Measurements from ENCODE around the gene ELOVL2. TPM values are rescaled to one million over a fixed set of nuclear protein-coding genes. Genes with fewer than 3 reads are reported as not detected.

Gene ELOVL2
- total and polyA plus RNA-seq, 7 donors: 0.34 to 0.93 (median 0.57) TPM

GRCh38 chr6:11042750-11043377 lies 1.2 kb downstream of the ELOVL2 start:
- Histone ChIP-seq H3K4me1 (no peaks in the 10 kb centered on the region), H3K4me3 (no peak overlapping the region), H3K27me3 (ENCODE audit: insufficient read depth in 3 of 3, low read length in 2 of 3) (peaks cover 8 to 90% (median 13%) of the 10 kb centered on the region in 3 donors), H3K9me3 (no peaks in the 10 kb centered on the region), H3K27ac (no peak overlapping the region), H3K36me3 (ENCODE audit: insufficient read depth in 1 of 2, low read depth in 1 of 2) (no peaks in the 10 kb centered on the region)
- 23 to 28% (median 23%) methylated on average over 10 of the region's 10 CpGs for WGBS, 3 donors
- ATAC-seq: no peak
- DNase-seq: no peak
- no peak for TF ChIP-seq CTCF (IDR thresholded peaks at IDR 0.05)
- intact Hi-C loops (cut with DNase I): no loop called here

- Histone ChIP-seq H3K9me3 (no peaks in the 10 kb centered on the region), H3K36me3 (ENCODE audit: insufficient read depth in 1 of 2, low read depth in 1 of 2) (no peaks in the 10 kb centered on the region), H3K4me3 (no peak overlapping the region), H3K4me1 (no peaks in the 10 kb centered on the region), H3K27ac (no peak overlapping the region), H3K27me3 (ENCODE audit: insufficient read depth in 3 of 3, low read length in 2 of 3) (peaks cover 4 to 89% (median 13%) of the 10 kb centered on the region in 3 donors)
- intact Hi-C loops (cut with DNase I): no loop called here
- ATAC-seq (no peak), DNase-seq (no peak)
- WGBS, 3 donors: 45 to 58% (median 54%) methylated on average over 10 of the region's 10 CpGs
- no peak for TF ChIP-seq CTCF (IDR thresholded peaks at IDR 0.05)
These were observed 1.9 kb downstream of the ELOVL2 start for GRCh38 chr6:11042025-11042749.

- WGBS, 3 donors: 60 to 66% (median 64%) methylated on average over 3 of the region's 3 CpGs
- no peaks in the 10 kb centered on the region for H3K9me3 ChIP-seq
- H3K27ac ChIP-seq: no peak overlapping the region
- H3K4me3 ChIP-seq: no peak overlapping the region
- TF ChIP-seq CTCF (IDR thresholded peaks at IDR 0.05): no peak
- peaks cover 0 to 69% (median 16%) of the 10 kb centered on the region in 3 donors for H3K27me3 ChIP-seq (ENCODE audit: insufficient read depth in 3 of 3, low read length in 2 of 3)
- intact Hi-C loops (cut with DNase I): no loop called here
- H3K4me1 ChIP-seq: no peaks in the 10 kb centered on the region
- DNase-seq: no peak
- no peaks in the 10 kb centered on the region for H3K36me3 ChIP-seq (ENCODE audit: insufficient read depth in 1 of 2, low read depth in 1 of 2)
- ATAC-seq: no peak
These were observed 4.0 kb downstream of the ELOVL2 start for GRCh38 chr6:11040134-11040533.

GRCh38 chr6:11039040-11039439 lies 5.1 kb downstream of the ELOVL2 start:
- Histone ChIP-seq H3K4me1 (no peaks in the 10 kb centered on the region), H3K9me3 (no peaks in the 10 kb centered on the region), H3K4me3 (no peak overlapping the region), H3K27ac (no peak overlapping the region), H3K27me3 (ENCODE audit: insufficient read depth in 3 of 3, low read length in 2 of 3) (peaks cover 0 to 59% (median 8%) of the 10 kb centered on the region in 3 donors), H3K36me3 (ENCODE audit: insufficient read depth in 1 of 2, low read depth in 1 of 2) (no peaks in the 10 kb centered on the region)
- DNase-seq (no peak), ATAC-seq (no peak)
- 62 to 75% (median 63%) methylated on average over 1 of the region's 1 CpG for WGBS, 3 donors
- intact Hi-C loops (cut with DNase I): no loop called here
- no peak for TF ChIP-seq CTCF (IDR thresholded peaks at IDR 0.05)

Measured in psoas muscle (tissue), 8 donors.